Measurements from ENCODE around the gene NOL6. TPM values are rescaled to one million over a fixed set of nuclear protein-coding genes. Genes with fewer than 3 reads are reported as not detected.

NOL6 gene
- total RNA-seq, 1 experiment from 2014 or later = 48.5 TPM

- TF ChIP-seq ARID4B (CRISPR knock-in tag; IDR thresholded peaks at IDR 0.05; ENCODE audit: borderline replicate concordance) = no peak
- no peak for TF ChIP-seq OVOL2 (CRISPR knock-in tag; IDR thresholded peaks at IDR 0.05; ENCODE audit: borderline replicate concordance)
- no peak for TF ChIP-seq IRF1 (CRISPR knock-in tag; IDR thresholded peaks at IDR 0.05)
- TF ChIP-seq ETV6 (CRISPR knock-in tag; IDR thresholded peaks at IDR 0.05) = no peak
- no peak for TF ChIP-seq ATF6 (CRISPR knock-in tag; IDR thresholded peaks at IDR 0.05)
- no peak for TF ChIP-seq ZNF671 (CRISPR knock-in tag; IDR thresholded peaks at IDR 0.05)
- TF ChIP-seq USF2 (CRISPR knock-in tag; IDR thresholded peaks at IDR 0.05) = no peak
- no peak for TF ChIP-seq ATF1 (CRISPR knock-in tag; IDR thresholded peaks at IDR 0.05)
- TF ChIP-seq ZMAT4 (CRISPR knock-in tag; IDR thresholded peaks at IDR 0.05) = no peak
- no peak for TF ChIP-seq HMGA2 (CRISPR knock-in tag; IDR thresholded peaks at IDR 0.05)
- TF ChIP-seq E2F1 (CRISPR knock-in tag; IDR thresholded peaks at IDR 0.05) = no peak
- peaks cover 38% of the 10 kb centered on the region for H3K36me3 Mint-ChIP-seq
- H3K9me3 Mint-ChIP-seq = no peaks in the 10 kb centered on the region
- CTCF ChIA-PET = interaction anchor here (1.0 to 6.5 kb wide), 4 partner anchors 19 to 98 kb away, joined by 4 to 45 read pairs (median 14); no protein-coding TSS in a partner anchor
- ATAC-seq = no peak
- no peak overlapping the region for H3K27ac Mint-ChIP-seq
- peak overlapping the region; percentile 96 for H3K4me3 Mint-ChIP-seq
- POLR2A ChIA-PET = no interaction called here
- DNase-seq (ENCODE audit: low spot score) = no peak
- peaks cover 10% of the 10 kb centered on the region; the same call in 1 of the 2 replicates for H3K4me1 Mint-ChIP-seq
- no peaks in the 10 kb centered on the region for H3K27me3 Mint-ChIP-seq (ENCODE audit: low read depth)
Measured at GRCh38 chr9:33472171-33472880, 1.4 kb downstream of the NOL6 start.

- Mint-ChIP-seq H3K36me3 (peaks cover 40% of the 10 kb centered on the region), H3K4me1 (peaks cover 10% of the 10 kb centered on the region; the same call in 1 of the 2 replicates), H3K4me3 (no peak overlapping the region), H3K9me3 (no peaks in the 10 kb centered on the region), H3K27me3 (ENCODE audit: low read depth) (no peaks in the 10 kb centered on the region), H3K27ac (no peak overlapping the region)
- DNase-seq (ENCODE audit: low spot score) (no peak), ATAC-seq (no peak)
- TF ChIP-seq ZNF317 (CRISPR knock-in tag; IDR thresholded peaks at IDR 0.05; ENCODE audit: borderline replicate concordance, low read depth) = no peak
- TF ChIP-seq ZBTB43 (CRISPR knock-in tag; IDR thresholded peaks at IDR 0.05) = no peak
- TF ChIP-seq GRHL2 (CRISPR knock-in tag; IDR thresholded peaks at IDR 0.05; ENCODE audit: insufficient replicate concordance, severe bottlenecking) = no peak
- TF ChIP-seq ZNF121 (CRISPR knock-in tag; IDR thresholded peaks at IDR 0.05) = no peak
- no peak for TF ChIP-seq JUN (CRISPR knock-in tag; IDR thresholded peaks at IDR 0.05)
- TF ChIP-seq TEAD4 (CRISPR knock-in tag; IDR thresholded peaks at IDR 0.05) = no peak
- TF ChIP-seq NR2C2 (CRISPR knock-in tag; IDR thresholded peaks at IDR 0.05) = no peak
- no peak for TF ChIP-seq GABPB1 (CRISPR knock-in tag; IDR thresholded peaks at IDR 0.05)
- no peak for TF ChIP-seq ZMAT4 (CRISPR knock-in tag; IDR thresholded peaks at IDR 0.05)
- no peak for TF ChIP-seq HMGA2 (CRISPR knock-in tag; IDR thresholded peaks at IDR 0.05)
- ChIA-PET CTCF (interaction anchor here (1.0 to 6.5 kb wide), 3 partner anchors 18 to 97 kb away, joined by 4 to 45 read pairs (median 8); no protein-coding TSS in a partner anchor), POLR2A (no interaction called here)
Measured at GRCh38 chr9:33471361-33471760, 2.4 kb downstream of the NOL6 start.

All from WTC11 (cell line).